ENCODE results near the gene KLHDC7A.

KLHDC7A gene

GRCh38 chr1:18473195-18473815, 7.4 kb upstream of the KLHDC7A start:
- H3K27me3 ChIP-seq (ENCODE audit: insufficient read depth, poor library complexity, severe bottlenecking): no peaks in the 10 kb centered on the region
- DNase-seq (ENCODE audit: low read depth in 1 of 2, low spot score in 1 of 2): no peak
- TF ChIP-seq GABPA (IDR thresholded peaks at IDR 0.05; ENCODE audit: low read depth): no peak
- TF ChIP-seq, protein P1, sequence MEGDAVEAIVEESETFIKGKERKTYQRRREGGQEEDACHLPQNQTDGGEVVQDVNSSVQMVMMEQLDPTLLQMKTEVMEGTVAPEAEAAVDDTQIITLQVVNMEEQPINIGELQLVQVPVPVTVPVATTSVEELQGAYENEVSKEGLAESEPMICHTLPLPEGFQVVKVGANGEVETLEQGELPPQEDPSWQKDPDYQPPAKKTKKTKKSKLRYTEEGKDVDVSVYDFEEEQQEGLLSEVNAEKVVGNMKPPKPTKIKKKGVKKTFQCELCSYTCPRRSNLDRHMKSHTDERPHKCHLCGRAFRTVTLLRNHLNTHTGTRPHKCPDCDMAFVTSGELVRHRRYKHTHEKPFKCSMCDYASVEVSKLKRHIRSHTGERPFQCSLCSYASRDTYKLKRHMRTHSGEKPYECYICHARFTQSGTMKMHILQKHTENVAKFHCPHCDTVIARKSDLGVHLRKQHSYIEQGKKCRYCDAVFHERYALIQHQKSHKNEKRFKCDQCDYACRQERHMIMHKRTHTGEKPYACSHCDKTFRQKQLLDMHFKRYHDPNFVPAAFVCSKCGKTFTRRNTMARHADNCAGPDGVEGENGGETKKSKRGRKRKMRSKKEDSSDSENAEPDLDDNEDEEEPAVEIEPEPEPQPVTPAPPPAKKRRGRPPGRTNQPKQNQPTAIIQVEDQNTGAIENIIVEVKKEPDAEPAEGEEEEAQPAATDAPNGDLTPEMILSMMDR (IDR thresholded peaks at IDR 0.05; ENCODE audit: insufficient read depth, low read length): no peak
- no peak for TF ChIP-seq POLR2AphosphoS5 (IDR thresholded peaks at IDR 0.05; ENCODE audit: low read depth)
- TF ChIP-seq, protein P2, sequence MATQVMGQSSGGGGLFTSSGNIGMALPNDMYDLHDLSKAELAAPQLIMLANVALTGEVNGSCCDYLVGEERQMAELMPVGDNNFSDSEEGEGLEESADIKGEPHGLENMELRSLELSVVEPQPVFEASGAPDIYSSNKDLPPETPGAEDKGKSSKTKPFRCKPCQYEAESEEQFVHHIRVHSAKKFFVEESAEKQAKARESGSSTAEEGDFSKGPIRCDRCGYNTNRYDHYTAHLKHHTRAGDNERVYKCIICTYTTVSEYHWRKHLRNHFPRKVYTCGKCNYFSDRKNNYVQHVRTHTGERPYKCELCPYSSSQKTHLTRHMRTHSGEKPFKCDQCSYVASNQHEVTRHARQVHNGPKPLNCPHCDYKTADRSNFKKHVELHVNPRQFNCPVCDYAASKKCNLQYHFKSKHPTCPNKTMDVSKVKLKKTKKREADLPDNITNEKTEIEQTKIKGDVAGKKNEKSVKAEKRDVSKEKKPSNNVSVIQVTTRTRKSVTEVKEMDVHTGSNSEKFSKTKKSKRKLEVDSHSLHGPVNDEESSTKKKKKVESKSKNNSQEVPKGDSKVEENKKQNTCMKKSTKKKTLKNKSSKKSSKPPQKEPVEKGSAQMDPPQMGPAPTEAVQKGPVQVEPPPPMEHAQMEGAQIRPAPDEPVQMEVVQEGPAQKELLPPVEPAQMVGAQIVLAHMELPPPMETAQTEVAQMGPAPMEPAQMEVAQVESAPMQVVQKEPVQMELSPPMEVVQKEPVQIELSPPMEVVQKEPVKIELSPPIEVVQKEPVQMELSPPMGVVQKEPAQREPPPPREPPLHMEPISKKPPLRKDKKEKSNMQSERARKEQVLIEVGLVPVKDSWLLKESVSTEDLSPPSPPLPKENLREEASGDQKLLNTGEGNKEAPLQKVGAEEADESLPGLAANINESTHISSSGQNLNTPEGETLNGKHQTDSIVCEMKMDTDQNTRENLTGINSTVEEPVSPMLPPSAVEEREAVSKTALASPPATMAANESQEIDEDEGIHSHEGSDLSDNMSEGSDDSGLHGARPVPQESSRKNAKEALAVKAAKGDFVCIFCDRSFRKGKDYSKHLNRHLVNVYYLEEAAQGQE (IDR thresholded peaks at IDR 0.05; ENCODE audit: insufficient replicate concordance, low read depth): no peak
- no peak for TF ChIP-seq SPI1 (IDR thresholded peaks at IDR 0.05; ENCODE audit: borderline replicate concordance, low read depth)
- H3K27ac ChIP-seq (replicated peaks): no peak overlapping the region
- no peak overlapping the region for H3K4me3 ChIP-seq (replicated peaks; ENCODE audit: insufficient read depth, low read length)

GRCh38 chr1:18474559-18475175, 6.1 kb upstream of the KLHDC7A start:
- no peak overlapping the region for H3K27ac ChIP-seq (replicated peaks)
- no peak overlapping the region for H3K4me3 ChIP-seq (replicated peaks; ENCODE audit: insufficient read depth, low read length)
- no peak for TF ChIP-seq GABPA (IDR thresholded peaks at IDR 0.05; ENCODE audit: low read depth)
- TF ChIP-seq SPI1 (IDR thresholded peaks at IDR 0.05; ENCODE audit: borderline replicate concordance, low read depth): no peak
- TF ChIP-seq, protein P2 (IDR thresholded peaks at IDR 0.05; ENCODE audit: insufficient replicate concordance, low read depth): no peak
- TF ChIP-seq, protein P1 (IDR thresholded peaks at IDR 0.05; ENCODE audit: insufficient read depth, low read length): no peak
- TF ChIP-seq POLR2AphosphoS5 (IDR thresholded peaks at IDR 0.05; ENCODE audit: low read depth): no peak
- DNase-seq (ENCODE audit: low read depth in 1 of 2, low spot score in 1 of 2): no peak
- H3K27me3 ChIP-seq (ENCODE audit: insufficient read depth, poor library complexity, severe bottlenecking): no peaks in the 10 kb centered on the region

GRCh38 chr1:18475234-18475905, 5.4 kb upstream of the KLHDC7A start:
- no peak for DNase-seq (ENCODE audit: low read depth in 1 of 2, low spot score in 1 of 2)
- Histone ChIP-seq H3K4me3 (replicated peaks; ENCODE audit: insufficient read depth, low read length) (no peak overlapping the region), H3K27ac (replicated peaks) (no peak overlapping the region), H3K27me3 (ENCODE audit: insufficient read depth, poor library complexity, severe bottlenecking) (no peaks in the 10 kb centered on the region)
- TF ChIP-seq, protein P2 (IDR thresholded peaks at IDR 0.05; ENCODE audit: insufficient replicate concordance, low read depth): no peak
- TF ChIP-seq, protein P1 (IDR thresholded peaks at IDR 0.05; ENCODE audit: insufficient read depth, low read length): no peak
- no peak for TF ChIP-seq GABPA (IDR thresholded peaks at IDR 0.05; ENCODE audit: low read depth)
- no peak for TF ChIP-seq POLR2AphosphoS5 (IDR thresholded peaks at IDR 0.05; ENCODE audit: low read depth)
- no peak for TF ChIP-seq SPI1 (IDR thresholded peaks at IDR 0.05; ENCODE audit: borderline replicate concordance, low read depth)
